Liver (tissue), 9 donors: ENCODE results near the gene SKA3. TPM values are rescaled to one million over a fixed set of nuclear protein-coding genes. Genes with fewer than 3 reads are reported as not detected.

ENCODE experiments used
- DNase-seq: peaks from one replicate; pipeline ENCODE4 v3.0.0-alpha.2; 2017; ENCODE audit warnings: low spot score
- H3K27ac ChIP-seq, 2 donors: one replicate each; pipeline ENCODE4 v1.7.0; 2013; ENCODE audit warnings: inconsistent platforms in 2 of 2, low read length in 2 of 2, control low read depth in 1 of 2, low read depth in 1 of 2, mild to moderate bottlenecking in 1 of 2
- H3K27me3 ChIP-seq, 4 donors: one replicate each; pipeline versions ENCODE4 v1.6.1 to v1.7.0; 2013; ENCODE audit warnings: low read length in 3 of 4, inconsistent platforms in 1 of 4, mild to moderate bottlenecking in 1 of 4, moderate library complexity in 1 of 4; ENCODE audit not compliant: control insufficient read depth in 4 of 4, insufficient read depth in 4 of 4
- H3K36me3 ChIP-seq, 4 donors: one replicate each; pipeline versions ENCODE4 v1.6.1 to v1.7.0; 2013; ENCODE audit warnings: low read length in 3 of 4, mild to moderate bottlenecking in 3 of 4, low read depth in 1 of 4, moderate library complexity in 1 of 4; ENCODE audit not compliant: control insufficient read depth in 4 of 4, insufficient read depth in 3 of 4
- H3K4me1 ChIP-seq, 4 donors: one replicate each; pipeline versions ENCODE4 v1.6.1 to v1.7.0; 2013; ENCODE audit warnings: low read length in 3 of 4, mild to moderate bottlenecking in 3 of 4, moderate library complexity in 1 of 4; ENCODE audit not compliant: control insufficient read depth in 4 of 4, insufficient read depth in 4 of 4
- H3K4me3 ChIP-seq, 3 donors: one replicate each; pipeline versions ENCODE4 v1.6.1 to v1.7.0; 2013; ENCODE audit warnings: low read length in 3 of 3, control low read depth in 1 of 3, low read depth in 1 of 3, mild to moderate bottlenecking in 1 of 3
- H3K9ac ChIP-seq, 2 donors: one replicate each; pipeline ENCODE4 v1.7.0; 2013; ENCODE audit warnings: low read length in 2 of 2, mild to moderate bottlenecking in 2 of 2, moderate library complexity in 2 of 2, control low read depth in 1 of 2, low read depth in 1 of 2
- H3K9me3 ChIP-seq, 4 donors: one replicate each; pipeline versions ENCODE4 v1.6.1 to v1.7.0; 2013; ENCODE audit warnings: low read length in 3 of 4; ENCODE audit not compliant: control insufficient read depth in 4 of 4
- ATF3 ChIP-seq: IDR thresholded peaks from 2 replicates; pipeline ENCODE4 v1.6.1; 2016; ENCODE audit warnings: antibody characterized with exemption
- EGR1 ChIP-seq, 2 donors: IDR thresholded peaks; 2 replicates each; pipeline ENCODE4 v1.6.1; 2016 to 2018; ENCODE audit warnings: antibody characterized with exemption in 2 of 2, low read depth in 2 of 2
- FOXA1 ChIP-seq: IDR thresholded peaks from 2 replicates; pipeline ENCODE4 v1.6.1; 2016; ENCODE audit warnings: antibody characterized with exemption
- HNF4A ChIP-seq, 2 donors: conservative IDR thresholded peaks; 2 replicates each; pipeline ENCODE4 v1.6.1; 2016; ENCODE audit warnings: antibody characterized with exemption in 2 of 2, mild to moderate bottlenecking in 2 of 2
- HNF4G ChIP-seq: IDR thresholded peaks from 2 replicates; pipeline ENCODE4 v1.6.1; 2016; ENCODE audit warnings: antibody characterized with exemption
- JUND ChIP-seq, 2 donors: IDR thresholded peaks; 2 replicates each; pipeline ENCODE4 v1.6.1; 2016; ENCODE audit warnings: antibody characterized with exemption in 2 of 2
- RAD21 ChIP-seq, 2 donors: IDR thresholded peaks; 2 replicates each; pipeline ENCODE4 v1.6.1; 2016; ENCODE audit warnings: antibody characterized with exemption in 2 of 2, mild to moderate bottlenecking in 2 of 2
- REST ChIP-seq: IDR thresholded peaks from 2 replicates; pipeline ENCODE4 v1.6.1; 2016; ENCODE audit warnings: antibody characterized with exemption, mild to moderate bottlenecking
- RXRA ChIP-seq, 2 donors: IDR thresholded peaks; 2 replicates each; pipeline ENCODE4 v1.6.1; 2017 to 2018; ENCODE audit warnings: antibody characterized with exemption in 2 of 2, mild to moderate bottlenecking in 1 of 2
- SP1 ChIP-seq: IDR thresholded peaks from 2 replicates; pipeline ENCODE4 v1.6.1; 2018; ENCODE audit warnings: antibody characterized with exemption, mild to moderate bottlenecking
- TAF1 ChIP-seq: conservative IDR thresholded peaks from 2 replicates; pipeline ENCODE4 v1.6.1; 2016; ENCODE audit warnings: antibody characterized with exemption, mild to moderate bottlenecking
- YY1 ChIP-seq: IDR thresholded peaks from 2 replicates; pipeline ENCODE4 v1.6.1; 2016; ENCODE audit warnings: antibody characterized with exemption, mild to moderate bottlenecking
- ZBTB33 ChIP-seq: IDR thresholded peaks from 2 replicates; pipeline ENCODE4 v1.6.1; 2016; ENCODE audit warnings: antibody characterized with exemption
- WGBS: extraction: QIAGEN DNeasy Blood & Tissue Kit; methylation state at CpG from one replicate; pipeline ENCODE4 v1.1.7; 2013; 5-methylcytosine and 5-hydroxymethylcytosine counted together
- polyA plus RNA-seq, 2 donors: library from polyadenylated mRNA; stranded (reverse) in 1 of 2; unstranded in 1 of 2; fragments of 200-250 nt in 1 of 2; fragments of >200 nt in 1 of 2; fragmentation: Nextera tagmentation in 1 of 2; extraction: Ambion mirVana in 1 of 2; gene quantifications; one replicate each; pipeline versions ENCODE4 v1.2.1 to v1.2.3, GENCODE V29; 2013 to 2015
- total RNA-seq, 2 donors: library from RNA; depleted of rRNA; stranded (reverse); fragments of >200 nt; gene quantifications; one replicate each; pipeline ENCODE4 v1.2.3, GENCODE V29; 2014
- donor health status: healthy.
- donor health status: healthy.
- donor health status: healthy.
- donor health status: healthy.
- donor health status: healthy.

Gene SKA3
- total and polyA plus RNA-seq, 4 donors = under 0.01 to 4.9 (median 0.52) TPM

- H3K9ac ChIP-seq = no peak overlapping the region
- no peaks in the 10 kb centered on the region for H3K4me1 ChIP-seq
- H3K9me3 ChIP-seq = no peaks in the 10 kb centered on the region
- H3K4me3 ChIP-seq = no peak overlapping the region
- no peak for DNase-seq
- WGBS = 89% methylated on average over 7 of the region's 7 CpGs
- H3K36me3 ChIP-seq = no peaks in the 10 kb centered on the region
- TF ChIP-seq RAD21 (IDR thresholded peaks at IDR 0.05) = no peak
- no peak for TF ChIP-seq ATF3
- no peak for TF ChIP-seq REST
- no peak for TF ChIP-seq HNF4A (conservative IDR thresholded peaks at IDR 0.05)
- TF ChIP-seq ZBTB33 = no peak
- no peak for TF ChIP-seq RXRA (IDR thresholded peaks at IDR 0.05)
- H3K27ac ChIP-seq = no peak overlapping the region
- H3K27me3 ChIP-seq = no peaks in the 10 kb centered on the region
Measured at GRCh38 chr13:21109168-21109567, 67.2 kb downstream of the SKA3 start.

GRCh38 chr13:21106089-21106488 lies 70.3 kb downstream of the SKA3 start:
- H3K4me3 ChIP-seq = no peak overlapping the region
- no peak overlapping the region for H3K27ac ChIP-seq
- no peak for DNase-seq
- H3K36me3 ChIP-seq = no peaks in the 10 kb centered on the region
- no peaks in the 10 kb centered on the region for H3K9me3 ChIP-seq
- no peak overlapping the region for H3K9ac ChIP-seq
- H3K27me3 ChIP-seq = no peaks in the 10 kb centered on the region
- H3K4me1 ChIP-seq = no peaks in the 10 kb centered on the region
- WGBS = 64% methylated on average over 4 of the region's 4 CpGs
- TF ChIP-seq ATF3 (no peak), YY1 (no peak), SP1 (no peak), HNF4G (no peak), JUND (IDR thresholded peaks at IDR 0.05) (no peak)

- Histone ChIP-seq H3K27ac (no peak overlapping the region), H3K27me3 (no peaks in the 10 kb centered on the region), H3K36me3 (no peaks in the 10 kb centered on the region), H3K4me1 (no peaks in the 10 kb centered on the region), H3K4me3 (no peak overlapping the region), H3K9me3 (no peaks in the 10 kb centered on the region), H3K9ac (no peak overlapping the region)
- TF ChIP-seq HNF4G (no peak), FOXA1 (no peak), ZBTB33 (no peak), YY1 (no peak), HNF4A (conservative IDR thresholded peaks at IDR 0.05) (no peak), EGR1 (IDR thresholded peaks at IDR 0.05; ENCODE audit: low read depth in 2 of 2) (no peak), REST (no peak), TAF1 (no peak), RAD21 (IDR thresholded peaks at IDR 0.05) (no peak)
- 93% methylated on average over 37 of the region's 37 CpGs for WGBS
- DNase-seq = no peak
Measured at GRCh38 chr13:21104199-21105019, 71.9 kb downstream of the SKA3 start.
